Pancreas (tissue), 10 donors: ENCODE results near the gene THSD7A. TPM values are rescaled to one million over a fixed set of nuclear protein-coding genes. Genes with fewer than 3 reads are reported as not detected.

Source experiments
- ATAC-seq, 4 donors: fragments of 200-7000 bp; cut with Tn5 transposase; one replicate each; pipeline versions ENCODE4 v1.8.0 to v1.9.1; 2020; ENCODE audit warnings: mild to moderate bottlenecking in 4 of 4, moderate library complexity in 4 of 4
- DNase-seq, 6 donors: peaks; one replicate each; pipeline ENCODE4 v3.0.0-alpha.2; 2020
- FAIRE-seq: peaks from 2 replicates; lab custom pipeline; 2012; peaks lifted over from hg19 to GRCh38; lab: Jason Lieb, UNC
- H3K27ac ChIP-seq, 4 donors: fragments of 200-600 bp; sonication (generic); 1 replicate in 3 of 4; 2 replicates in 1 of 4; pipeline versions ENCODE4 v1.5.0 to v1.8.0; 2020
- H3K27me3 ChIP-seq, 4 donors: fragments of 200-600 bp; one replicate each; pipeline ENCODE4 v1.8.0; 2021
- H3K36me3 ChIP-seq, 3 donors: fragments of 200-600 bp; sonication (generic) in 1 of 3; one replicate each; pipeline versions ENCODE4 v1.5.0 to v1.8.0; 2020 to 2021
- H3K4me1 ChIP-seq, 3 donors: fragments of 200-600 bp; one replicate each; pipeline ENCODE4 v1.8.0; 2021
- H3K4me3 ChIP-seq, 4 donors: fragments of 200-600 bp; sonication (generic) in 2 of 4; one replicate each; pipeline versions ENCODE4 v1.5.0 to v1.8.0; 2020 to 2021
- H3K9me3 ChIP-seq, 4 donors: fragments of 200-600 bp; one replicate each; pipeline ENCODE4 v1.8.0; 2021
- CTCF ChIP-seq, 4 donors: fragments of 200-600 bp; sonication (generic) in 3 of 4; IDR thresholded peaks; one replicate each; pipeline versions ENCODE4 v1.5.0 to v1.8.0; 2021; ENCODE audit warnings: antibody characterized with exemption in 4 of 4
- WGBS, 2 donors: extraction: QIAGEN DNeasy Blood & Tissue Kit; methylation state at CpG; one replicate each; pipeline ENCODE4 v1.1.7; 2013; 5-methylcytosine and 5-hydroxymethylcytosine counted together
- intact Hi-C, 3 donors: fragments of 100-400 bp; cut with DNase I; formaldehyde crosslinking; loops; one replicate each; pipeline versions ENCODE4 v1.11.1 to v1.14.2; 2022
- polyA plus RNA-seq, 2 donors: library from polyadenylated mRNA; stranded (reverse); fragments of 200-250 nt; gene quantifications; one replicate each; pipeline ENCODE4 v1.2.3, GENCODE V29; 2013
- total RNA-seq, 6 donors: library from RNA; stranded (reverse); fragmentation: NEBNext Ultra II Directional in 4 of 6; extraction: Animal tissue kit (Norgen Biotek cat#: 25700) in 4 of 6; gene quantifications; one replicate each; pipeline versions ENCODE4 v1.2.1 to v1.2.4, GENCODE V29; 2021 to 2023
- donor health status: healthy with polysubstance abuse.
- donor health status: DM: no; HTN: no; CAD: no; lungs with moderate emphysema.
- donor health status: DM: no; HTN: no; CAD: no.
- donor health status: control.
- donor health status: control.
- donor health status: Bipolar disorder and iron deficiency.
- donor health status: DM: yes; HTN: yes; CAD: no.
- donor health status: DM: no; HTN: no; CAD: no.
- donor health status: DM: no; HTN: no; CAD: no.
- donor health status: DM: yes; HTN: yes; CAD: no.

The THSD7A gene
- total and polyA plus RNA-seq, 8 donors = 0.30 to 3.7 (median 0.90) TPM

GRCh38 chr7:11604505-11604904, 227.5 kb downstream of the THSD7A start:
- WGBS, 2 donors = 71 to 72% methylated on average over 1 of the region's 1 CpG
- ATAC-seq = no peak

DNA sequence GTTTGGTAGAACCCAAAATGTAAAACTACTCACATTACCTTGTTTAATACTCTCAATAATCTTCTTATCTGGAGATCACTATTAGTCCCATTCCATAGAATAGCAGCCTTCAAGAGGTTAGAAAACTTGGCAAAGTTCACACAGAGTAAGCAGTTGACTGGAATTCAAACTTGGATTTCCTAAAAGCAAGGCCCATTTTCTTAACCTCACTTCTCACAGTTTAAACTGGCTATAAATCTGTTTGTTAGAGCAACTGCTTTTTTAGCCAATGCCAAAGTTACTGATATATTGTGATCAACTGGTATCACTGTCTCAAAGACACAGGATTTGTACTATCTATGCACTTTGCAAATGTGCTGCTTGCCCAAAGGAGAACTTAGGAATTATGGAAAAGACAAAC, 230.2 kb downstream of the THSD7A start:
- ATAC-seq = no peak
- intact Hi-C loops = no loop called here
- DNase-seq = no peak
- Histone ChIP-seq H3K27me3 (no peaks in the 10 kb centered on the region), H3K27ac (no peak overlapping the region), H3K36me3 (no peaks in the 10 kb centered on the region), H3K9me3 (no peaks in the 10 kb centered on the region), H3K4me1 (no peaks in the 10 kb centered on the region), H3K4me3 (no peak overlapping the region)
- FAIRE-seq = no peak
- no peak for TF ChIP-seq CTCF (IDR thresholded peaks at IDR 0.05)

More at GRCh38 chr7:11604505-11604904, 227.5 kb downstream of the THSD7A start:
- FAIRE-seq (no peak), DNase-seq (no peak)
- H3K27ac ChIP-seq = no peak overlapping the region
- H3K36me3 ChIP-seq = no peaks in the 10 kb centered on the region
- TF ChIP-seq CTCF (IDR thresholded peaks at IDR 0.05) = no peak
- H3K4me3 ChIP-seq = no peak overlapping the region
- no peaks in the 10 kb centered on the region for H3K27me3 ChIP-seq
- intact Hi-C loops = no loop called here
- H3K4me1 ChIP-seq = no peaks in the 10 kb centered on the region
- H3K9me3 ChIP-seq = no peaks in the 10 kb centered on the region

- ATAC-seq (peak; percentile 28 to 38 (median 34)), DNase-seq (no peak), FAIRE-seq (no peak)
- no peak for TF ChIP-seq CTCF (IDR thresholded peaks at IDR 0.05)
- no peak overlapping the region for H3K27ac ChIP-seq
- WGBS, 2 donors = 48 to 64% methylated on average over 5 of the region's 5 CpGs
- H3K9me3 ChIP-seq = no peaks in the 10 kb centered on the region
- H3K27me3 ChIP-seq = no peaks in the 10 kb centered on the region
- no peaks in the 10 kb centered on the region for H3K36me3 ChIP-seq
- intact Hi-C loops = no loop called here
- no peak overlapping the region for H3K4me3 ChIP-seq
- peaks cover 6 to 16% (median 8%) of the 10 kb centered on the region in 3 donors for H3K4me1 ChIP-seq
Measured at GRCh38 chr7:11593322-11593721, 238.7 kb downstream of the THSD7A start.

DNA sequence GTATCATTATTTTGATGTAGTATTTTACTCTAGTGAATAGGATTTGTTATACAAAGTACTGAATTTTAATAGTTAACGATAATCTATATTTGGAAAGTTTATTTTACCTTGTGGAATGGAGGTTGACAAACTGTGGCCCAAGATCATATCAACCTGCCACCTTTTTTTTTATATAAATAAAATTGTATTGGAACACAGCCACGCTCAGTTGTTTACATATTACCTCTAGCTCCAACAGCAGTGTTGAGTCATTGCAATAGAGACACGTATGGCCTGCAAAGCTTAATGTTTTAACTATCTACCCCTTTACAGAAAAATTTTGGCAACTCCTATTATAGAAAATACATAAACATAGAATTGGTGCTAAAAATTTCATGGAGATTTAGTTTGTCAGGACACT, 239.3 kb downstream of the THSD7A start:
- peak; percentile 85 to 94 (median 92) for ATAC-seq
- TF ChIP-seq CTCF (IDR thresholded peaks at IDR 0.05) = no peak
- Histone ChIP-seq H3K27me3 (no peaks in the 10 kb centered on the region), H3K36me3 (no peaks in the 10 kb centered on the region), H3K4me1 (peaks cover 6 to 16% (median 8%) of the 10 kb centered on the region in 3 donors), H3K27ac (no peak overlapping the region), H3K9me3 (no peaks in the 10 kb centered on the region), H3K4me3 (no peak overlapping the region)
- FAIRE-seq = no peak
- intact Hi-C loops = no loop called here
- DNase-seq = no peak
- 32 to 38% methylated on average over 3 of the region's 3 CpGs for WGBS, 2 donors

DNA sequence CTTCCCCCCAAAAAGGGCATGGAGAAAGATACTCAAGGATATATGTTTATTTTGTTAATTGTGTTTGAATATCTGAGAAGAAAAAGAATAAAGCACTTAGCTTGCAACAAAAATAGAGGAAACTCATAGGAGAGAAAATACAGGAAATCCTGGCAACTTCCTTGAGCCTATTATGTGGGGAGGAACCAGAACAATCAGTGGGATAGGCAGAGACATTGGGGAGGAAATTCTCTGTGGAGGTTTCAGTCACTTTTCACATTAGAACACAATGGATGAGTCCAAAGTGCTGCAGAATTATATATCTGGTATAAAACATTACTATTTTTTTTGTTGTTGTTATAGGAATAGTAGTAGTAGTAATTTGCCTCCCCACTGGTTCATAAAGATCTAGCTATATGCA, 240.1 kb downstream of the THSD7A start:
- Histone ChIP-seq H3K9me3 (no peaks in the 10 kb centered on the region), H3K4me3 (no peak overlapping the region), H3K4me1 (peaks cover 6 to 16% (median 8%) of the 10 kb centered on the region in 3 donors), H3K36me3 (no peaks in the 10 kb centered on the region), H3K27ac (no peak overlapping the region), H3K27me3 (no peaks in the 10 kb centered on the region)
- intact Hi-C loops = no loop called here
- FAIRE-seq = no peak
- no peak for DNase-seq
- no peak for ATAC-seq
- TF ChIP-seq CTCF (IDR thresholded peaks at IDR 0.05) = no peak
